GM18505 (cell line): ENCODE results near the gene ANKRD11.

ENCODE experiments used
- ATAC-seq: cut with Tn5 transposase; IDR thresholded peaks from one replicate; pipeline ENCODE4 v1.9.1; 2021; ENCODE audit not compliant: unreplicated experiment
- POLR2A ChIP-seq: IDR thresholded peaks from 4 replicates; pipeline ENCODE4 v1.6.1; 2011; ENCODE audit warnings: borderline replicate concordance; ENCODE audit not compliant: insufficient read depth, insufficient read length; ENCODE audit errors: extremely low read depth

Gene ANKRD11

DNA sequence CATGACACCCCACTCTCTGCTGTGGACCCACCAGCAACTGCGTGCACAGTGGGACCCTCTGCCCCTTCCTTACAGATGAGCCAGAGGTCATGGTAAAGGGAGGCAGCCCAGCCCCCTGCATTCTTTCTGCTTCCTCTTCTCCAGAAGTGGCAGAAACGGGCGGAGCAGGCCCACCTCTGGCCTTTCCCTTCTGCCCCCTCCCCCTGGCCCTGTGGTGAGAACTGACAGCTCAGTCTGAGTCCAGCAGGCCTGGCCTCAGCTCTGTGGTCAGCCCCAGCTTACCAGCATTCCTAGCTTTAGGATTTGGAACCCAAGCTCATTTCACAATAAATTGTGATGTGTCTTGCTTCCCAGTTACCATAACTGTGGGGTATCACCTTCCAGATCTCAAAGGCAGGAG lies 4.8 kb upstream of the ANKRD11 start:
- TF ChIP-seq POLR2A = no peak
- ATAC-seq = no peak

DNA sequence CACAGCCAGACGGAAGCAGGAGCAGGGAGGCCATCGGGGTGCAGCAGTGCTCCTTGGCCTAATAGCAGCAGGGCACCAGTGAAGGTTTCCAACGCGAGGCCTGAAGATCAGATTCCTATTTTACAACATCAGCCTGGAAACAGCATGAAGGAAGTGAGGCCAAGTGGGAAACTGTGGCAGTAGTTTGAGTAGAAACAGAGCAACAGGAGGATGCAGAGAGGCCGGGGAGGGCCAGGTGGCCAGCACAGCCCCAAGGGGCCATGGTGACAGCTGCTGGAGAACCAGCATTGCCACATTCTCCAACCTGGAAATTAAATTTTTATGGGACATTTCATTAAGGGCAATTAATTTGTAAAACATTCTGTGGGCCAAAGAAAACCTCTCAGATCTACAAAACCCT lies 3.4 kb upstream of the ANKRD11 start:
- no peak for ATAC-seq
- TF ChIP-seq POLR2A = no peak

DNA sequence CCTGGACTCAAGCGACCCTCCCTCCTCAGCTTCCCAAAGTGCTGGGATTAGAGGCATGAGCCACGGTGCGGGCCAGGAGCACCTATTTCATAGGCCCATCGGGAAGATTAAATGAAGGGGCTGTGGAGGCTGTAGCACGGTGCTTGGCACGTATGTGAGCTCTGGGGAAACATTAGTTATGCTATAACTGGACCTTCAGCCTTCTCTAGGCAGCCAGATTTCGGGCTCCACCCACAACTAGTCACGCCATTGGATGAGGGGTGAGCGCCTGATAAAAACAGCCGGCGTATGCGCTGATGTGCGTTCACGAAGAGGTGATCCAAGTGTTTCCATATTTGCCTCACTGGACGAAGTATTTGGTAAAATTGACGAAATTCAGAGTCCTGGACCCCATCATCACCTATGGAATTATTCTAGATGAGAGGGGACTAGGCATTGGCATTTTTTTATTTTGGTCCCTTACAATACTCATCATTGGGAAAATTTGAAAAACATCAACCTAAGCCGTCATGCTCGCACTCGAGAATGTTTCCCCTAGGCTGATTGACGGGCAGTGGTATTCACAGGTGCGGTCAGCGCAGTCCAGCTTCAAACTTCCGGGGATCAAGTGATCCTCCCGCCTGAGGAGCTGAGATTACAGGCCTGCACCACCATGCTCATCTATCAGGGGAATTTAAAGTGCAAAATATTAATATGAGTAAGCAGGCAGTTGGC lies 1.8 kb upstream of the ANKRD11 start:
- ATAC-seq = no peak
- no peak for TF ChIP-seq POLR2A

- ATAC-seq = no peak
- no peak for TF ChIP-seq POLR2A
Measured at GRCh38 chr16:89491238-89491869, 993 bp upstream of the ANKRD11 start.

GRCh38 chr16:89489898-89490438 lies 393 bp downstream of the ANKRD11 start:
- ATAC-seq = peak; percentile 0
- TF ChIP-seq POLR2A = no peak

DNA sequence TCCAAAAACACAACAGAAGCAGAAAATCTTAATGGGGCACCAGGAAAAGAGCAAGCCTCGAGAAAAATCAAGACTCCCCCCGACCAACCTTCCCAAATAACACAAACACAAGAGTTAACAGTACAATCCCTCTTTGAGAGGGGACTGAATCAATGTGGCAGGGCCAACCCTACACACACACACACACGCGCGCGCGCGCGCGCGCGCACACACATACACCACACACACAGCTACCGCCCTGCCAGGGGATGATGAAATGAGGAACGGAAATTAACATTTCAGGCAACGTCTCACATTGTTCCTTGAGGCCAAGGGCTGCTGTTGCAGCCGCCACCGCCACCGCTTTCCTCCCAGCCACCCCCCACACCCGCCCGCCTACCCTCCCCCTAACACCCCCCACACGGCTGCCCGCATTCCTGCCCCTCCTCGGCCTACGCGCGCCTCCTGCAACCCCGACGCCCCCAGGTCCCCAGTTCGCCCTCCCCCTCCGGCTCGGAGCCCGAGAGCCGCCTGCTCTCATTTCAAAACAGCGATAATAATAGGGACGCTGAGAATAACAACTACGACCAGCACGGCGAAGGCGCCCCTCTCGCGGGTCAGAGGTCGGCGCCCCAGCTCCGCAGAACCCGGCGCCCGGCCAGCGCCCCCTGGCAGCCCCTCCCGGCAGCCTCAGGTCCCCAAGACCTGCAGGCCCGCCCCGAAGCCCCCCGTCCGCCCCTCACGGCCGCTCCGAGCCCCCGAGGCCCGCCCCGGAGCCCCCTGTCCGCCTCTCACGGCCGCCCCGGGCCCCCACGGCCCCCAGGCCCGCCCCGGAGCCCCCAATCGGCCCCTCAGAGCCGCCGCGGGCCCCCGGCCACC lies 1.1 kb downstream of the ANKRD11 start:
- ATAC-seq = peak; percentile 24
- TF ChIP-seq POLR2A = peak; percentile 58

DNA sequence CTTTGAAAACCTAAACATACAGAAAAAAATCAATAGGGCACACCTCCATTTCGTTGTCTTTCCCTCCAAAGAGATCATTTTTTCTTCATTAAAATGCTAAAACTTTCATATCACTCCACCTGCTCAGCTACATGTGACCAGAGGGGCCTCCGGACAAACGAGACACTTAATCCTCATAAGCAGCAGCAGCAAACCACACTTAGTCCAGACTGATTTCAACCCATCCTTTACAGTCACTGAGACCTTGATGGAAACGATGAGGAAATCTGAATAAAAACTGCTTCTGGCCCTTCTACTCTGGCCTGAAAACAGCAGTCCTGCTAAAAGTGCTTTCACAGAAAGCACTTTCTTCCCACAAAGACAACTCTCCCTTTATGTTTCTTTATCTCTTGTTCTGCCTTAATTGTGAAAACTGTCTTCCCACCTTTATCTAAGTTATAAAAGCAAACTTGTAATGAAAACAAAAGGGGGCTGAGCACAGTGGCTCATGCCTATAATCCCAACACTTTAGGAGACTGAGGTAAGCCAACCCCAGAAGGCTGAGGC lies 4.6 kb downstream of the ANKRD11 start:
- no peak for ATAC-seq
- TF ChIP-seq POLR2A = no peak

- ATAC-seq = no peak
- TF ChIP-seq POLR2A = peak; percentile 24
Measured at GRCh38 chr16:89484923-89485679, 5.3 kb downstream of the ANKRD11 start.

DNA sequence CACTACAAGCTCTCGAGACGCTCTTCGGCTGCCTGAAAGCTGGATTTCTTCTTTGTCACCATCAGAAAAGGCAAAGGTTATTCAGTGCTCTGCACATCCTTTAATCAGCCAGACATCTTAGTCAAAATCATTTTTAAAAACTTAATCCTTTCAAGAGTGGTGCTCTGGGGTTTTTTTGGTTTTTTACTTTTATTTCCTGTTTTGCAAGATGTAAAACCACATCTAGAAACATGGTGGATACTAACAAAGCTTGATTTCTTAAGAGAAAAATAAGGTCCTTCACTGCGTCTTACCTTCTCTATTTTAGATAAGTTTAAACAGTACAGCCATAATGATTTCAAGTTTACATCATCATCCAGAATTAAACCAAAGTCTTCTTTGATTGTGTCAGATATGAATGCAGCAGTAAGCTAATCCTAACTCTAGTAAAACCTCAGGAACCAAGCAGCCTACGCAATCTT lies 6.3 kb downstream of the ANKRD11 start:
- ATAC-seq = no peak
- no peak for TF ChIP-seq POLR2A

DNA sequence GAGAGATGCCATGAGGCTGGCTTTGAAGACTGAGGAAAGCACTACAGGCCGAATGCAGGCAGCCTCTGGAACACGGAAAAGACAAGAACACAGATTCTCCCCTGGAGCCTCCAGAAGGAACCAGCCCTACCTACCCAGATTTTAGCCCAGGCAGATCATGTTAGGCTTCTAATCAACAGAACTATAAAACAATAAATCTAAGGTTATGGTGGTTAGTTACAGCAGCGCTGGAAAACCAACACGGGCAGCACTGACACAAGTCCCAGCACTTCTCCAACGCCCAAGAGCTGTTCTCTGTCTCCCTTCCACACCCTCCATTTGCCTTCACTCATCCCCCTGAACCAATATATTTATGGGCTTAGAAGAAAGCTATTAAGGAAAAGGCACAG lies 7.5 kb downstream of the ANKRD11 start:
- ATAC-seq = no peak
- no peak for TF ChIP-seq POLR2A

GRCh38 chr16:89482150-89482816 lies 8.1 kb downstream of the ANKRD11 start:
- TF ChIP-seq POLR2A = no peak
- ATAC-seq = no peak

DNA sequence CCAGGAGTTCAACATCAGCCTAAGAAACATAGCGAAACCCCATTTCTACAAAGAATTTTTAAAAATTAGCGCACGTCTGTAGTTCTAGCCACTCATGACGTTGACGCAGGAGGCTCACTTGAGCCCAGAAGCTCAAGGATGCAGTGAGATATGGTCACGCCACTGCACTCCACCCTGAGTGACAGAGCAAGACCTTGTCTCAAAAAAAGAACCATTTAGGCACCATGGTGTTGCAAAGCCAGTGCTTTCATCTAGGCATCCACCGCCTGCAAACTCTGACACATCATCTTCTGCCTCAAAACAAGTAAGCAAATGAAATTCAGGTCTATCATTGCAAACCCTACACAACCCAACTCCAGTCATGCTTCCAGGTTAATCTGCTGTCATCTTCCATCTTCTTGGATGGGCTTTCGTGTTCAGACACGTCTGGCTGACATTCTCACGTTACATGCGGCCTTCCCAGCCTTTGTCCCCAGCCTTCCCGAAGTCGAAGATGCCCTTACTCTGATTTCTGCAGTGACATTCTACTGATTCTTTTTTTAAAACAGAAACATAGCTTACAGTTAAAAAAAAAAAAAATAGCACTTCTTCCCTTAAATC lies 8.9 kb downstream of the ANKRD11 start:
- TF ChIP-seq POLR2A = no peak
- ATAC-seq = no peak

DNA sequence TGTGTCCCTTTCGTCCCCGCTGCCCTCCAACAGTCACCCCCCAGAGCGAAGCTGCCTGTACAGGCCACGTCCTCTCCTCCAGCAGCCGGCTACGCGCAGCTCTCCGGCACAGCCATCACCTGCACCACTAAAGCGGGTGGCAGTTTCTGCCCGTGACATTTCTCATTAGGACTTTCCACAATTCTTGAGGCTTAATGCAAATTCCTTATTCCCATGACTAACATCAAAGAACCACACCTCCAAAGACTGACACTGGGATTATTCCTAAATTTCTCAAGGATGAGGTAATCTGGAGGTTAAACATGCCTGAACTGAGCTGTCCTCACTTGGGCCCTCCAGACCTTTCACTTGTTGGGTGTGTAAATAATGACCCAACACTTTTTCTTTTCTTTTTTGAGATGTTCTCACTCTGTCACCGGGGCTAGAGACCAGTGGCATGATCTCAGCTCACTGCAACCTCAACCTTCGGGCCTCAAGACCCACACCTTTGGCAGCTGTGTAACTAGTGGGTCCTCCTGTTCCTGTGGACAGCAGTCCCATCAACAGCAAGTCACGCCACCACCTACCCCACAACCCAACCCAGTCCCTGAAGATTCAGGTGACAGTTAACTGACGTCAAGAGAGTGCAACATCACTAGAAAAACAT lies 11.7 kb downstream of the ANKRD11 start:
- ATAC-seq = no peak
- no peak for TF ChIP-seq POLR2A
